Stimulated activated memory B cell treated with anti-CD40 and anti-IgM and Interleukin-4, amounts not matched to agents 10 μg/mL and 1 μg/mL and 100 μg/mL, for 72 hours (primary cell): ENCODE results near the gene TDRD12.
"Not testable (repeated sequence)": the region's sequence is repeated elsewhere in the genome, so short reads cannot be mapped to it uniquely, and the experiment has no call there.

Source experiments
- ATAC-seq: fragments of 150-1000 bp; cut with Tn5 transposase; 2 replicates; pipeline ENCODE4 v1.10.0; 2021
- H3K27ac Mint-ChIP-seq: one replicate; pipeline ENCODE4 v1.8.0; 2022; ENCODE audit warnings: mild to moderate bottlenecking, mixed read lengths
- H3K27me3 Mint-ChIP-seq: one replicate; pipeline ENCODE4 v1.8.0; 2022; ENCODE audit warnings: mixed read lengths
- H3K36me3 Mint-ChIP-seq: one replicate; pipeline ENCODE4 v1.8.0; 2022; ENCODE audit warnings: mixed read lengths
- H3K4me1 Mint-ChIP-seq: one replicate; pipeline ENCODE4 v1.8.0; 2022; ENCODE audit warnings: mixed read lengths
- H3K4me3 Mint-ChIP-seq: one replicate; pipeline ENCODE4 v1.8.0; 2022; ENCODE audit warnings: mild to moderate bottlenecking, moderate library complexity, mixed read lengths
- H3K9me3 Mint-ChIP-seq: one replicate; pipeline ENCODE4 v1.8.0; 2022; ENCODE audit warnings: mixed read lengths

The TDRD12 gene

GRCh38 chr19:32751066-32751465 lies 31.5 kb downstream of the TDRD12 start:
- H3K4me3 Mint-ChIP-seq: no peak overlapping the region
- H3K36me3 Mint-ChIP-seq: no peaks in the 10 kb centered on the region
- H3K27ac Mint-ChIP-seq: no peak overlapping the region
- no peak for ATAC-seq
- peaks cover 32% of the 10 kb centered on the region for H3K27me3 Mint-ChIP-seq
- no peaks in the 10 kb centered on the region for H3K4me1 Mint-ChIP-seq
- no peaks in the 10 kb centered on the region for H3K9me3 Mint-ChIP-seq

GRCh38 chr19:32757189-32757588 lies 37.6 kb downstream of the TDRD12 start:
- Mint-ChIP-seq H3K4me3 (no peak overlapping the region), H3K4me1 (no peaks in the 10 kb centered on the region), H3K27ac (no peak overlapping the region), H3K27me3 (peaks cover 32% of the 10 kb centered on the region), H3K9me3 (peaks cover 8% of the 10 kb centered on the region), H3K36me3 (peaks cover 8% of the 10 kb centered on the region)
- no peak for ATAC-seq

- not testable (repeated sequence) for H3K36me3 Mint-ChIP-seq, ATAC-seq, H3K4me3 Mint-ChIP-seq, H3K9me3 Mint-ChIP-seq, H3K4me1 Mint-ChIP-seq, H3K27ac Mint-ChIP-seq
- peaks cover 11% of the 10 kb centered on the region for H3K27me3 Mint-ChIP-seq
Measured at GRCh38 chr19:32765365-32765764, 45.8 kb downstream of the TDRD12 start.

DNA sequence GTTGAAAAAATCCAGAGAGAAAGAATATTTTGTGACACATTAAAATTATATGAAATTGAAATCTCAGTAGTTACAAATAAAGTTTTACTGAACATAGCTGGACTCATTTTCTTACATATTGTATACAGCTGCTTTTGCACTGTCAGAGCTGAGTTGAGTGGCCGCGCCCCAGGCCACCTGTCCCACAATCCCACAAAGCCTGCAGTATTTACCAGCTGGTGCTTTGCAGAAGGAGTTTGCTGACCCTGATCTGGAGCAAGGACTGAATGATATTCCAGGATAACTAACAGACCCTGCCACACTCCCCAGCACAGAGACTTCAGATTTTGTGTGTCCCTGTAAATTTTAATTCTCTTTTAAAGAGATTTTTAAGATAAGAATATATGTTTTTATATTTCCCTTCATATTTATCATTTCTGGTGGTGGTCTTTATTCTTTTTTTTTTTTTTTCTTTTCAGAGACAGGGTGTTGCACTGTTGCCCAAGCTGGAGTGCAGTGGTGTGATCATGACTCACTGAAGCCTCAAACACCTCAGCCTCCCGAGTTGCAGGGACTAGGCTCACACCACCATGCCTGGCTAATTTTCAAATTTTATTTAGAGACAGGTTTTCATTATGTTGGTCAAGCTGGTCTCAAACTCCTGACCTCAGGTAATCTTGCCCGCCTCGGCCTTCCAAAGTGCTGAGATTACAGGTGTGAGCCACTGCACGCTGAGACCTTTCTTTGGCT lies 48.5 kb downstream of the TDRD12 start:
- Mint-ChIP-seq H3K4me1 (no peaks in the 10 kb centered on the region), H3K4me3 (no peak overlapping the region), H3K9me3 (peaks cover 2% of the 10 kb centered on the region), H3K27me3 (peaks cover 27% of the 10 kb centered on the region), H3K27ac (no peak overlapping the region), H3K36me3 (no peaks in the 10 kb centered on the region)
- no peak for ATAC-seq

DNA sequence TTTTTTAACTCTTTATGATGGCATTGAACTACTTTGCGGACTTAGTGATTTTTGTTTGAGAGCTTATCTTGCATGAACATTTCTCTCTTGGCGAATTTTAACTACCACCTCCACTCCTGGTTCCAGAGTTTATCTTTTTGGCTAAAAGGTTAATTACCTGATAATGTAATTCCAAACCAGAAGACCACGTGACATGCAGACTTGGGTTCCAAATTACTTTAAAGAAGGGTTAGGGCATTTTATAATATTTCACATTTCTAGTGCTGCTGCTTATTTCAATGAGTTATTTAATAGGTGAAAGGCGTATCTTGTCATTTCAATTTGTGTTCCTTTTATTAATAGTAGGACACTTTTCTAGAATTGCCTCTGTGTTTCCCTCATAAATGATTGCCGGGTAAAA lies 52.0 kb downstream of the TDRD12 start:
- H3K36me3 Mint-ChIP-seq: no peaks in the 10 kb centered on the region

DNA sequence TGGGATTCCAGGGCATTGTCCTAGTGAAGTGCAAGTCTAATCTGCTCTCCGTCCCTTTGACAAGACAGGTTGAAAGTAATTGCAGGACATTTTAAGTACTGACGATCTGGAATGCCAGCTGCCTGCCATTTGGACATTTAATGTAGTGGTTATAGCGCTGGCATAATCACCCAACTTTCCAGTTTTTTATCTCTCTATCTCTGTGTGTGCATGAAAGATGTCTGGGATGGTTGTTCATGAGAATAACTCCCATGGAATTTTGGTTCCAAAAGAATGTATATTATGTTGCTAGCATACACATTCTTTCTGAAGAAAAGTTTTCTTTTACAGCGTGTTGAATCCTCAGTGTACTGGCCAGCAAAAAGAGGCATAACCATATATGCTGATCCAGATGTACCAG lies 53.6 kb downstream of the TDRD12 start:
- H3K4me3 Mint-ChIP-seq: no peak overlapping the region
- H3K9me3 Mint-ChIP-seq: peaks cover 2% of the 10 kb centered on the region
- peaks cover 35% of the 10 kb centered on the region for H3K27me3 Mint-ChIP-seq
- H3K36me3 Mint-ChIP-seq: no peaks in the 10 kb centered on the region
- H3K4me1 Mint-ChIP-seq: no peaks in the 10 kb centered on the region
- H3K27ac Mint-ChIP-seq: no peak overlapping the region
- ATAC-seq: no peak

More for the DNA sequence above, 52.0 kb downstream of the TDRD12 start:
- Mint-ChIP-seq H3K27ac (no peak overlapping the region), H3K9me3 (peaks cover 2% of the 10 kb centered on the region), H3K27me3 (peaks cover 35% of the 10 kb centered on the region), H3K4me1 (no peaks in the 10 kb centered on the region), H3K4me3 (no peak overlapping the region)
- ATAC-seq: no peak

DNA sequence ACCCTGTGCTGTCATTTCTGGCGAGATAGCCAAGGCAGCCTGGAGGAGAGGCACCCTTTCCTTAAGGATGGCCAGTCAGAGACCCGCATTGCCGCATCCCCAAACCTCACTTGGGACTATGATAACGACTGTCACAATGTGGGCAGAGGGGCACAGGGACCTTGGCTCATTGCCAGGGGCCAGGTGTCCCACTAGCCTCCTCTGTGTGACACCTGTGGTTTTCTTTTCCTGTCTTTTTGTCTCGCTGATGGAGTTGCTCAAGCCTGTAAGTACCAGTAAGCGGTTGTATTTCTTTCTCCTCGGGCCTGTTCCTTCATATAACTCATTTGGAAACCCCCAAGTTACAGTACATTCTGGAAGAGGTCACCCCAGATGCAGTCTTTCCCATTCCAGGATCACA lies 59.5 kb downstream of the TDRD12 start:
- Mint-ChIP-seq H3K27me3 (peaks cover 13% of the 10 kb centered on the region), H3K4me1 (no peaks in the 10 kb centered on the region), H3K36me3 (peaks cover 7% of the 10 kb centered on the region), H3K27ac (no peak overlapping the region), H3K9me3 (peaks cover 25% of the 10 kb centered on the region), H3K4me3 (no peak overlapping the region)
- ATAC-seq: no peak

DNA sequence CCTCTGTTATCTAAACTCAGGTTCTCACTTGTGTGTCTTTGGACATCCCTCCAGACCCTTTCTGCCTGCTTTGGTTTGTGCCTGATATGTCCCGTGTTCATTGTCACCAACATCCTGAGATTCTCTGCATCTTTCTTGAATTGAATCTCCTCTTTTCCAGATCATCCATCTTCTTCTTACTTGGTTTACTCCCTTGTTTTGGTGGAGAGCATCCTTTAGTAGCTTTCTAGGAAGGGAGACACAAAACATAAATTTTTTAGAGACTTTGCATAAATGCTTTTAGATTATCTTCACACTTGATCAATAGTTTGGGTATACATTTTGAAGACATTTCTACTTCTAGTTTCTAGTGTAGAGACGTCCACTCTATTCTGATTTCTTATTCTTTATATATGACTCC lies 61.7 kb downstream of the TDRD12 start:
- Mint-ChIP-seq H3K27ac (no peak overlapping the region), H3K27me3 (peaks cover 27% of the 10 kb centered on the region), H3K4me3 (no peak overlapping the region), H3K9me3 (peaks cover 25% of the 10 kb centered on the region), H3K36me3 (peaks cover 7% of the 10 kb centered on the region), H3K4me1 (no peaks in the 10 kb centered on the region)
- no peak for ATAC-seq

DNA sequence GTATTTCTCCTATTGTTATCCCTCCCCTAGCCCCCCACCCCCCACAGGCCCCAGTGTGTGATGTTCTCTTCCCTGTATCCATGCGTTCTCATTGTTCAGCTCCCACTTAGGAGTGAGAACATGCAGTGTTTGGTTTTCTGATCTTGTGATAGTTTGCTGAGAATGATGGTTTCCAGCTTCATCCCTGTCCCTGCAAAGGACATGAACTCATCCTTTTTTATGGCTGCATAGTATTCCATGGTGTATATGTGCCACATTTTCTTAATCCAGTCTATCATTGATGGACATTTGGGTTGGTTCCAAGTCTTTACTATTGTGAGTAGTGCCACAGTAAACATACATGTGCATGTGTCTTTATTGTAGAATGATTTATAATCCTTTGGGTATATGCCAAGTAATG lies 62.5 kb downstream of the TDRD12 start:
- H3K27ac Mint-ChIP-seq, H3K4me1 Mint-ChIP-seq, H3K4me3 Mint-ChIP-seq, ATAC-seq, H3K36me3 Mint-ChIP-seq: not testable (repeated sequence)
- Mint-ChIP-seq H3K9me3 (peaks cover 29% of the 10 kb centered on the region), H3K27me3 (peaks cover 35% of the 10 kb centered on the region)

DNA sequence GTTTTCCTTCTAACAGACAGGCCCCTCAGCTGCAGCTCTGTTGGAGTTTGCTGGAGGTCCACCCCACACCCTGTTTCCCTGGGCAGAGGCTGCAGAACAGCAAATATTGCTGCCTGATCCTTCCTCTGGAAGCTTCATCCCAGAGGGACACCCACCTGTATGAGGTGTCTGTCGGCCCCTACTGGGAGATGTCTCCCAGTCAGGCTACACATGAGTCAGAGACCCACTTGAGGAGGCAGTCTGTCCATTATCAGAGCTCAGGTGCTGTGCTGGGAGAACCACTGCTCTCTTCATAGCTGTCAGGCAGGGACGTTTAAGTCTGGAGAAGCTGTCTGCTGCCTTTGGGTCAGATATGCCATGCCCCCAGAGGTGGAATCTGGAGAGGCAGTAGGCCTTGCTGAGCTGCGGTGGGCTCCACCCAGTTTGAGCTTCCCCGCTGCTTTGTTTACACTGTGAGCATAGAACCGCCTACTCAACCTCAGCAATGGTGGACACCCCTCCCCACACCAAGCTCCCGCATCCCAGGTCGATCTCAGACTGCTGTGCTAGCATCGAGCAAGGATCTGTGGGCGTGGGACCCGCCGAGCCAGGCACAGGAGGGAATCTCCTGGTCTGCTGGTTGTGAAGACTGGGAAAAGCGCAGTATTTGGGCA lies 67.7 kb downstream of the TDRD12 start:
- not testable (repeated sequence) for H3K27ac Mint-ChIP-seq, ATAC-seq, H3K4me3 Mint-ChIP-seq, H3K4me1 Mint-ChIP-seq, H3K36me3 Mint-ChIP-seq
- Mint-ChIP-seq H3K27me3 (peaks cover 46% of the 10 kb centered on the region), H3K9me3 (peaks cover 20% of the 10 kb centered on the region)

GRCh38 chr19:32787895-32788294 lies 68.3 kb downstream of the TDRD12 start:
- H3K4me3 Mint-ChIP-seq, H3K36me3 Mint-ChIP-seq, H3K27ac Mint-ChIP-seq, H3K4me1 Mint-ChIP-seq, ATAC-seq: not testable (repeated sequence)
- H3K27me3 Mint-ChIP-seq: peaks cover 51% of the 10 kb centered on the region
- H3K9me3 Mint-ChIP-seq: peaks cover 14% of the 10 kb centered on the region

DNA sequence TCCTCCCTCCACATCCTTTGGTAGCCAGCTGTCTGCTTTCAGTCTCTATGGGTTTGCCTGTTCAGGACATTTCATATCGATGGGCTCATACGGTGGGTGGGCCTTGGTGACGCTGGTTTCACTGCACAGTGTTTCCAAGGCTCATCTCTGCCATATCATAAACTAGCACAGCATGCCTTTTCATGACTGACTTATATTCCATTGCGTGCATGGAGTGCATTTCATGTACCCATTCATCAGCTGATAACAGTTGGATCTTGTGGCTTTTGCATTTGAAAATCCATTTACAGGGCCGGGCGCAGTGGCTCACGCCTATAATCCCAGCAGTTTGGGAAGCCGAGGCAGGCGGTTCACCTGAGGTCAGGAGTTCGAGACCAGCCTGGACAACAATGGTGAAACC lies 69.9 kb downstream of the TDRD12 start:
- Mint-ChIP-seq H3K27ac (no peak overlapping the region), H3K4me3 (no peak overlapping the region), H3K9me3 (peaks cover 4% of the 10 kb centered on the region), H3K36me3 (no peaks in the 10 kb centered on the region), H3K27me3 (peaks cover 51% of the 10 kb centered on the region), H3K4me1 (no peaks in the 10 kb centered on the region)
- ATAC-seq: no peak

DNA sequence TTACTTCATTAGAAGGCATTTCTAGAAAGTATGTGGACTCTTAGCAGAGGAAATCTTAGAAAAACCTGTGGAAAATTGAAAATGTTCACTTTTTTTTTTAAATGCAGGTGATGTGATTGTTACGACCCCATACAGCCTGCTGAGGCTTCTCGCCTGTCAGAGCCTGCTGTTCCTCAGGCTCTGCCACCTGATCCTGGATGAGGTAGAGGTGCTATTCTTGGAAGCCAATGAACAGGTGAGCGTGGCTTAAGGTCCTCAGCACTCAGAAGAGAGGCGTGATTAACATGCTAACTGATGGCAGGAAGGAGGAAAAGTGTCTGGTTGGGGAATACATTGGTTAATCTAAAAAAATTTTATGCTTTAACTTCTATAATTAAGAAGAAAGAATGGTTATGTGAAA lies 78.6 kb downstream of the TDRD12 start:
- Mint-ChIP-seq H3K4me1 (no peaks in the 10 kb centered on the region), H3K36me3 (no peaks in the 10 kb centered on the region), H3K27ac (no peak overlapping the region), H3K27me3 (peaks cover 10% of the 10 kb centered on the region), H3K9me3 (no peaks in the 10 kb centered on the region), H3K4me3 (no peak overlapping the region)
- ATAC-seq: no peak

- ATAC-seq: no peak
- no peaks in the 10 kb centered on the region for H3K4me1 Mint-ChIP-seq
- H3K4me3 Mint-ChIP-seq: no peak overlapping the region
Measured at GRCh38 chr19:32800191-32800590, 80.6 kb downstream of the TDRD12 start.

DNA sequence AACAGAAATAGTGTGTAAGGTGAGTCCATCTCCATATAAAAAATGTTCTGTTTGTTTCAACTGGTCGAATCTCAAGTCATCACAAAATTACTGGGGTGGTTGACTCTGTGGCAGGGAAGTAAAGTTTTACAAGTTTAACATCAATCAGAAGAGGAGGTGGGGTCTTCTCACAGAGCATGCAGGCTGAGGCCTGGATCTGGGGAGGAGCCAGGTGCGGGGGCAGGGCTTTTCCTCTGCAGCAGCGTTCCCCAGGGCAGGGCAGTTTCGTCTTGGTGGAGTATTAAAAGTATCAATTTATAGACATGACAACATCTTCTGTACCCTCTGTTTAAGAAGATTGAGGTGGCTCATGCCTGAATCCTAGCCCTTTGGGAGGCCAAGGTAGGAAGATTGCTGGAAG lies 81.2 kb downstream of the TDRD12 start:
- no peaks in the 10 kb centered on the region for H3K4me1 Mint-ChIP-seq
- H3K27ac Mint-ChIP-seq: no peak overlapping the region
- ATAC-seq: no peak
- no peaks in the 10 kb centered on the region for H3K36me3 Mint-ChIP-seq
- H3K4me3 Mint-ChIP-seq: no peak overlapping the region
- peaks cover 3% of the 10 kb centered on the region for H3K27me3 Mint-ChIP-seq
- no peaks in the 10 kb centered on the region for H3K9me3 Mint-ChIP-seq

More at GRCh38 chr19:32800191-32800590, 80.6 kb downstream of the TDRD12 start:
- H3K9me3 Mint-ChIP-seq: no peaks in the 10 kb centered on the region
- peaks cover 8% of the 10 kb centered on the region for H3K27me3 Mint-ChIP-seq
- H3K36me3 Mint-ChIP-seq: no peaks in the 10 kb centered on the region
- no peak overlapping the region for H3K27ac Mint-ChIP-seq

GRCh38 chr19:32802840-32803239 lies 83.3 kb downstream of the TDRD12 start:
- H3K36me3 Mint-ChIP-seq: no peaks in the 10 kb centered on the region
- no peak overlapping the region for H3K27ac Mint-ChIP-seq
- no peaks in the 10 kb centered on the region for H3K9me3 Mint-ChIP-seq
- H3K27me3 Mint-ChIP-seq: no peaks in the 10 kb centered on the region
- ATAC-seq: no peak
- H3K4me3 Mint-ChIP-seq: no peak overlapping the region
- no peaks in the 10 kb centered on the region for H3K4me1 Mint-ChIP-seq
